ENCODE data around the gene GLP2R.

Gene GLP2R

DNA sequence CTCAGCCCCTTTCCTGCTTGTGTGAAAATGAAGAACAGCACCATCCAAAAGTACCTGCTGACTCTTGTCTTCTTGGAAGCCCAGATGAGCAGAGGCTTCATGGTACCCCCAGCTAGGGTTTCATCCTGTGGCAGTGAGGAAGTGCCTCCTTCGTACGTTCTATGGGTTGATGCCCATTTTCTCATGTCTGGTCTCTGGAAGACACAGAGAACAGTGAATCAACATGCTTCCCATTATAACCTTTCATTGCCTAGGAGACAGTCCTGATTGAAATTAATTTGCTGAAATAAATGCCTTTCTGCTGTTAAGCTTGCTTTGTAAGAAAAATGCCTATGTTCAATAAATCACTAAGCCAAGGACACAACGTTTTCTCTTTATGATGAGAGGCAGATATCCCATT is 42.8 kb downstream of the GLP2R start:
- Histone ChIP-seq H3K27me3 (no peaks in the 10 kb centered on the region), H3K9me3 (no peaks in the 10 kb centered on the region)
- TF ChIP-seq, protein P1, sequence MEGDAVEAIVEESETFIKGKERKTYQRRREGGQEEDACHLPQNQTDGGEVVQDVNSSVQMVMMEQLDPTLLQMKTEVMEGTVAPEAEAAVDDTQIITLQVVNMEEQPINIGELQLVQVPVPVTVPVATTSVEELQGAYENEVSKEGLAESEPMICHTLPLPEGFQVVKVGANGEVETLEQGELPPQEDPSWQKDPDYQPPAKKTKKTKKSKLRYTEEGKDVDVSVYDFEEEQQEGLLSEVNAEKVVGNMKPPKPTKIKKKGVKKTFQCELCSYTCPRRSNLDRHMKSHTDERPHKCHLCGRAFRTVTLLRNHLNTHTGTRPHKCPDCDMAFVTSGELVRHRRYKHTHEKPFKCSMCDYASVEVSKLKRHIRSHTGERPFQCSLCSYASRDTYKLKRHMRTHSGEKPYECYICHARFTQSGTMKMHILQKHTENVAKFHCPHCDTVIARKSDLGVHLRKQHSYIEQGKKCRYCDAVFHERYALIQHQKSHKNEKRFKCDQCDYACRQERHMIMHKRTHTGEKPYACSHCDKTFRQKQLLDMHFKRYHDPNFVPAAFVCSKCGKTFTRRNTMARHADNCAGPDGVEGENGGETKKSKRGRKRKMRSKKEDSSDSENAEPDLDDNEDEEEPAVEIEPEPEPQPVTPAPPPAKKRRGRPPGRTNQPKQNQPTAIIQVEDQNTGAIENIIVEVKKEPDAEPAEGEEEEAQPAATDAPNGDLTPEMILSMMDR (IDR thresholded peaks at IDR 0.05): no peak

DNA sequence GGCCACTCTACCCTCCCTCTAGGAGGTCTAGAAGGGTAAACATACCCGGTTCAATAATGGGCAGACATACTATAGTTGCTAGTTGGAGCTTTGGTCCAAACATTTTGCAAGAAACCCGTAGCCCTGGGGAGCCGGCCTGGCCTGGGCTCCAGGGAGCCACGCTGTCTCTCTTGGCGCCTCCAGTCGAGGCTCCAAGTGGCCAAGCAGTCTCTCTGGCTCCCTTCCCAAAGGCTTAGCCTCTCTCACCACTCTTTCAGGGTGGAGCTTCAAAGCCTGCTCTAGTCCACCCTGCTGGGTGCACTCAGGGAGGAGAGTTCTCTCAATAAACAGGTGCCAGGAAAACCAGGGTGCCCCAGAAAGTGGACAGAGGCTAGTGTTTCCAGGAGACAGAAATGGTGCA is 47.1 kb downstream of the GLP2R start:
- H3K27ac ChIP-seq: no peak overlapping the region
- peaks cover 33% of the 10 kb centered on the region for H3K27me3 ChIP-seq
- H3K9me3 ChIP-seq: no peaks in the 10 kb centered on the region
- no peaks in the 10 kb centered on the region for H3K36me3 ChIP-seq
- TF ChIP-seq, protein P1 (IDR thresholded peaks at IDR 0.05): no peak
- peaks cover 8% of the 10 kb centered on the region in 2 experiments for H3K4me1 ChIP-seq (ENCODE audit: control insufficient read depth in 1 of 2, insufficient read depth in 1 of 2, low read depth in 1 of 2, low read length in 1 of 2)
- no peak overlapping the region for H3K4me3 ChIP-seq (ENCODE audit: low read depth in 1 of 2, low read length in 1 of 2)

More for the DNA sequence above, 42.8 kb downstream of the GLP2R start:
- no peak overlapping the region for H3K27ac ChIP-seq
- H3K4me3 ChIP-seq (ENCODE audit: low read depth in 1 of 2, low read length in 1 of 2): no peak overlapping the region
- peaks cover 23 to 24% of the 10 kb centered on the region in 2 experiments for H3K4me1 ChIP-seq (ENCODE audit: control insufficient read depth in 1 of 2, insufficient read depth in 1 of 2, low read depth in 1 of 2, low read length in 1 of 2)
- no peaks in the 10 kb centered on the region for H3K36me3 ChIP-seq

DNA sequence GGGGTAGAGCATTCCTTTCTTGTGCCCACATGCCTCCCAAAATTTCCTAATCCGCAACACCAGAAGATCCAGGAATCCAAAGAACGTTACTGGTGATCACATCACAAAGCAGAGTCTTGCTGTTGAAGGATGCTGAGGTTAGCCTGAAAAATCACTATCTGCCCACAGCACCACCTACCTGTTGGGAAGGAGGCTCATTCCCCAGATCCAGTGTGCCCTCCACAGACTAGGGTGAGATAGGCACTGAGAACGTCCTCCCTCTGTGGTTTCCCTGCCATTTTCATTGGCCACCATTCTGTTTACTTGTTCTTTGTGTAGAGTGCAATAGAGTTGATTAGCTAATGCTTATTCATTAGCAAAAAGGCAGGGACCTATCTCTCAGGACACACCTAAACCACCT is 49.0 kb downstream of the GLP2R start:
- Histone ChIP-seq H3K4me1 (ENCODE audit: control insufficient read depth in 1 of 2, insufficient read depth in 1 of 2, low read depth in 1 of 2, low read length in 1 of 2) (peaks cover 8% of the 10 kb centered on the region in 2 experiments), H3K27ac (no peak overlapping the region), H3K27me3 (peaks cover 33% of the 10 kb centered on the region), H3K36me3 (no peaks in the 10 kb centered on the region), H3K4me3 (ENCODE audit: low read depth in 1 of 2, low read length in 1 of 2) (no peak overlapping the region), H3K9me3 (no peaks in the 10 kb centered on the region)
- TF ChIP-seq, protein P1 (IDR thresholded peaks at IDR 0.05): no peak

DNA sequence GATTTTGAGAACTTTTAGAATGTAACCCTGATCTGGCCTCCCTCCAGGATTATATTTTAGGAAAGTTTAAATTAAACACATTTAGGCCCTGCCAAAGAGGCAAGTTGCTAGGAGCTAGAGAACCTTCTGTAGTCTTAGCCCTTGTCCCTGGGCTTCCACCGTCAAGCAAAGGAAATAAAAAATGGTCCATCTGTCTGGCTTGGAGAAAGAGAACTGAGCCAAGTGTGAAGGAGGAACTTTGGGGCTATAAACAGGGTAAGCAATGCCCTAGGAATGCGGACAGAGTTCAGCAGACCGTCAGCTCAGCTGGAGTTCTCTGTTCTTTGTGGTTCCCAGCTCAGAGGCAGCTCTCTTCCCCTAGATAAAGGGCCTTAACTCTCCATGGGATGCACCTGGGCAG is 49.7 kb downstream of the GLP2R start:
- Histone ChIP-seq H3K9me3 (no peaks in the 10 kb centered on the region), H3K4me1 (ENCODE audit: control insufficient read depth in 1 of 2, insufficient read depth in 1 of 2, low read depth in 1 of 2, low read length in 1 of 2) (peaks cover 6 to 10% of the 10 kb centered on the region in 2 experiments), H3K27ac (no peak overlapping the region), H3K4me3 (ENCODE audit: low read depth in 1 of 2, low read length in 1 of 2) (no peak overlapping the region), H3K36me3 (no peaks in the 10 kb centered on the region), H3K27me3 (peaks cover 33% of the 10 kb centered on the region)
- TF ChIP-seq, protein P1 (IDR thresholded peaks at IDR 0.05): no peak

- TF ChIP-seq, protein P1 (IDR thresholded peaks at IDR 0.05): no peak
- Histone ChIP-seq H3K4me3 (ENCODE audit: low read depth in 1 of 2, low read length in 1 of 2) (no peak overlapping the region), H3K27ac (no peak overlapping the region), H3K9me3 (peaks cover 7% of the 10 kb centered on the region), H3K27me3 (peaks cover 33% of the 10 kb centered on the region), H3K36me3 (no peaks in the 10 kb centered on the region), H3K4me1 (ENCODE audit: control insufficient read depth in 1 of 2, insufficient read depth in 1 of 2, low read depth in 1 of 2, low read length in 1 of 2) (peaks cover 0 to 8% of the 10 kb centered on the region in 2 experiments)
Observed at GRCh38 chr17:9878356-9878755, 52.6 kb downstream of the GLP2R start.
